Measurements from ENCODE around the gene FREM2.

FREM2 gene

GRCh38 chr13:38763446-38764381 lies 76.8 kb downstream of the FREM2 start:
- peak; percentile 47 for DNase-seq (ENCODE audit: low spot score)

- DNase-seq (ENCODE audit: low spot score), result no peak
These were observed 79.9 kb downstream of the FREM2 start for GRCh38 chr13:38766799-38767198.

- DNase-seq (ENCODE audit: low spot score), result no peak
These were observed 80.8 kb downstream of the FREM2 start for GRCh38 chr13:38767506-38768265.

- no peak for DNase-seq (ENCODE audit: low spot score)
These were observed 82.6 kb downstream of the FREM2 start for GRCh38 chr13:38769526-38769925.

GRCh38 chr13:38775085-38775484 lies 88.2 kb downstream of the FREM2 start:
- no peak for DNase-seq (ENCODE audit: low spot score)

- DNase-seq (ENCODE audit: low spot score), result no peak
These were observed 90.7 kb downstream of the FREM2 start for GRCh38 chr13:38777347-38778119.

GRCh38 chr13:38781539-38781938 lies 94.7 kb downstream of the FREM2 start:
- no peak for DNase-seq (ENCODE audit: low spot score)

GRCh38 chr13:38784036-38784880 lies 97.4 kb downstream of the FREM2 start:
- DNase-seq (ENCODE audit: low spot score), result no peak

GRCh38 chr13:38785042-38785441 lies 98.2 kb downstream of the FREM2 start:
- no peak for DNase-seq (ENCODE audit: low spot score)

- no peak for DNase-seq (ENCODE audit: low spot score)
These were observed 98.6 kb downstream of the FREM2 start for GRCh38 chr13:38785490-38785889.

- DNase-seq (ENCODE audit: low spot score), result no peak
These were observed 100.7 kb downstream of the FREM2 start for GRCh38 chr13:38787550-38787949.

GRCh38 chr13:38796890-38797289 lies 110.0 kb downstream of the FREM2 start:
- no peak for DNase-seq (ENCODE audit: low spot score)

- DNase-seq (ENCODE audit: low spot score), result no peak
These were observed 116.7 kb downstream of the FREM2 start for GRCh38 chr13:38803531-38803930.

- no peak for DNase-seq (ENCODE audit: low spot score)
These were observed 117.2 kb downstream of the FREM2 start for GRCh38 chr13:38804061-38804460.

GRCh38 chr13:38804536-38804935 lies 117.7 kb downstream of the FREM2 start:
- no peak for DNase-seq (ENCODE audit: low spot score)

GRCh38 chr13:38814331-38814730 lies 127.5 kb downstream of the FREM2 start:
- no peak for DNase-seq (ENCODE audit: low spot score)

GRCh38 chr13:38819053-38819452 lies 132.2 kb downstream of the FREM2 start:
- no peak for DNase-seq (ENCODE audit: low spot score)

- no peak for DNase-seq (ENCODE audit: low spot score)
These were observed 132.7 kb downstream of the FREM2 start for GRCh38 chr13:38819596-38819995.

- no peak for DNase-seq (ENCODE audit: low spot score)
These were observed 135.1 kb downstream of the FREM2 start for GRCh38 chr13:38821770-38822551.

GRCh38 chr13:38824342-38824741 lies 137.5 kb downstream of the FREM2 start:
- peak; percentile 6 for DNase-seq (ENCODE audit: low spot score)

Measured in NAMALWA (cell line).